ENCODE results near the gene CFAP97.
A peak's percentile ranks its signal among the peaks of the same experiment; 100 is the strongest.
"Not testable (repeated sequence)": the region's sequence is repeated elsewhere in the genome, so short reads cannot be mapped to it uniquely, and the experiment has no call there.

CFAP97 gene

GRCh38 chr4:185198189-185198588 lies 5.6 kb downstream of the CFAP97 start:
- not testable (repeated sequence) for H3K4me1 ChIP-seq (ENCODE audit: control insufficient read depth, insufficient read depth, low read length, unreplicated experiment); H3K27ac ChIP-seq (ENCODE audit: low read depth, low read length)
- H3K79me2 ChIP-seq (ENCODE audit: control insufficient read depth, insufficient read depth, low read length, unreplicated experiment): peaks cover 34% of the 10 kb centered on the region

GRCh38 chr4:185196437-185196836 lies 7.4 kb downstream of the CFAP97 start:
- Histone ChIP-seq H3K79me2 (ENCODE audit: control insufficient read depth, insufficient read depth, low read length, unreplicated experiment) (peaks cover 37% of the 10 kb centered on the region), H3K27me3 (ENCODE audit: insufficient read depth, low read length) (no peaks in the 10 kb centered on the region), H2AFZ (ENCODE audit: low read length, unreplicated experiment) (no peak overlapping the region), H3K27ac (ENCODE audit: low read depth, low read length) (no peak overlapping the region), H3K4me1 (ENCODE audit: control insufficient read depth, insufficient read depth, low read length, unreplicated experiment) (peaks cover 3% of the 10 kb centered on the region), H3K36me3 (ENCODE audit: insufficient read depth, low read length) (no peaks in the 10 kb centered on the region; the same call in 1 of the 2 replicates), H3K4me3 (ENCODE audit: low read depth, low read length) (no peak overlapping the region)

More at GRCh38 chr4:185198189-185198588, 5.6 kb downstream of the CFAP97 start:
- H2AFZ ChIP-seq (ENCODE audit: low read length, unreplicated experiment); H3K36me3 ChIP-seq (ENCODE audit: insufficient read depth, low read length); H3K4me3 ChIP-seq (ENCODE audit: low read depth, low read length); H3K27me3 ChIP-seq (ENCODE audit: insufficient read depth, low read length): not testable (repeated sequence)

GRCh38 chr4:185194924-185195888 lies 8.6 kb downstream of the CFAP97 start:
- H3K79me2 ChIP-seq (ENCODE audit: control insufficient read depth, insufficient read depth, low read length, unreplicated experiment): peaks cover 41% of the 10 kb centered on the region
- H3K27ac ChIP-seq (ENCODE audit: low read depth, low read length): no peak overlapping the region
- H2AFZ ChIP-seq (ENCODE audit: low read length, unreplicated experiment): no peak overlapping the region
- H3K27me3 ChIP-seq (ENCODE audit: insufficient read depth, low read length): no peaks in the 10 kb centered on the region
- peaks cover 7% of the 10 kb centered on the region; the same call in 1 of the 2 replicates for H3K36me3 ChIP-seq (ENCODE audit: insufficient read depth, low read length)
- H3K4me3 ChIP-seq (ENCODE audit: low read depth, low read length): no peak overlapping the region
- peaks cover 3% of the 10 kb centered on the region for H3K4me1 ChIP-seq (ENCODE audit: control insufficient read depth, insufficient read depth, low read length, unreplicated experiment)

- peaks cover 9% of the 10 kb centered on the region; the same call in 1 of the 2 replicates for H3K36me3 ChIP-seq (ENCODE audit: insufficient read depth, low read length)
- H3K4me1 ChIP-seq (ENCODE audit: control insufficient read depth, insufficient read depth, low read length, unreplicated experiment): no peaks in the 10 kb centered on the region
- H3K27ac ChIP-seq (ENCODE audit: low read depth, low read length): no peak overlapping the region
- no peaks in the 10 kb centered on the region for H3K27me3 ChIP-seq (ENCODE audit: insufficient read depth, low read length)
- H3K79me2 ChIP-seq (ENCODE audit: control insufficient read depth, insufficient read depth, low read length, unreplicated experiment): peaks cover 36% of the 10 kb centered on the region
- no peak overlapping the region for H3K4me3 ChIP-seq (ENCODE audit: low read depth, low read length)
- no peak overlapping the region for H2AFZ ChIP-seq (ENCODE audit: low read length, unreplicated experiment)
These were observed 11.7 kb downstream of the CFAP97 start for GRCh38 chr4:185192059-185192458.

- H3K79me2 ChIP-seq (ENCODE audit: control insufficient read depth, insufficient read depth, low read length, unreplicated experiment): peaks cover 32% of the 10 kb centered on the region
- H3K36me3 ChIP-seq (ENCODE audit: insufficient read depth, low read length): peaks cover 9% of the 10 kb centered on the region; the same call in 1 of the 2 replicates
- no peaks in the 10 kb centered on the region for H3K4me1 ChIP-seq (ENCODE audit: control insufficient read depth, insufficient read depth, low read length, unreplicated experiment)
- H3K4me3 ChIP-seq (ENCODE audit: low read depth, low read length): no peak overlapping the region
- no peak overlapping the region for H2AFZ ChIP-seq (ENCODE audit: low read length, unreplicated experiment)
- H3K27ac ChIP-seq (ENCODE audit: low read depth, low read length): no peak overlapping the region
- no peaks in the 10 kb centered on the region for H3K27me3 ChIP-seq (ENCODE audit: insufficient read depth, low read length)
These were observed 13.4 kb downstream of the CFAP97 start for GRCh38 chr4:185190306-185190856.

- Histone ChIP-seq H3K4me3 (ENCODE audit: low read depth, low read length) (no peak overlapping the region), H3K4me1 (ENCODE audit: control insufficient read depth, insufficient read depth, low read length, unreplicated experiment) (no peaks in the 10 kb centered on the region), H3K36me3 (ENCODE audit: insufficient read depth, low read length) (peaks cover 9% of the 10 kb centered on the region; the same call in 1 of the 2 replicates), H3K27me3 (ENCODE audit: insufficient read depth, low read length) (no peaks in the 10 kb centered on the region), H2AFZ (ENCODE audit: low read length, unreplicated experiment) (no peak overlapping the region), H3K27ac (ENCODE audit: low read depth, low read length) (no peak overlapping the region), H3K79me2 (ENCODE audit: control insufficient read depth, insufficient read depth, low read length, unreplicated experiment) (peaks cover 26% of the 10 kb centered on the region)
These were observed 14.0 kb downstream of the CFAP97 start for GRCh38 chr4:185189606-185190305.

DNA sequence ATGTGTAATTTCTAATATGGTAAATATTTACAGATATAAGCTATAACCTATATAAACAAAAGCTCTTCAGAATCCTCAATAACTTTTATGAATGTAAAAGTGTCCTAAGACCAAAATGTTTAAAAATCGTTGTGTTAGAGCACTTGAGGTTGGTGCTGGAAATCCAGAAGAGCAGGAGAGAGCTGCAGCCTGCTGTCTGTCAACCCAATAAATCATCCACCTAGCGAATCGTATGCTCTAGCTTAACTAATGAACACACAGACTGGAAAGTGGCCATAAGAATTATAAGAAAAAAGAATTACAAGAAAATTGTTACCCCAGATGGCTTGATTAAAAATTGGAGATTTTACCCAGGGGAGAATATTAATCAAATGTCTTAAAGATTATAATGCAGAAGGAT lies 17.0 kb downstream of the CFAP97 start:
- Histone ChIP-seq H3K4me1 (ENCODE audit: control insufficient read depth, insufficient read depth, low read length, unreplicated experiment) (peaks cover 8% of the 10 kb centered on the region), H3K27me3 (ENCODE audit: insufficient read depth, low read length) (no peaks in the 10 kb centered on the region), H3K36me3 (ENCODE audit: insufficient read depth, low read length) (peaks cover 9% of the 10 kb centered on the region; the same call in 1 of the 2 replicates), H3K79me2 (ENCODE audit: control insufficient read depth, insufficient read depth, low read length, unreplicated experiment) (peaks cover 19% of the 10 kb centered on the region), H3K27ac (ENCODE audit: low read depth, low read length) (no peak overlapping the region), H3K4me3 (ENCODE audit: low read depth, low read length) (no peak overlapping the region), H2AFZ (ENCODE audit: low read length, unreplicated experiment) (no peak overlapping the region)

DNA sequence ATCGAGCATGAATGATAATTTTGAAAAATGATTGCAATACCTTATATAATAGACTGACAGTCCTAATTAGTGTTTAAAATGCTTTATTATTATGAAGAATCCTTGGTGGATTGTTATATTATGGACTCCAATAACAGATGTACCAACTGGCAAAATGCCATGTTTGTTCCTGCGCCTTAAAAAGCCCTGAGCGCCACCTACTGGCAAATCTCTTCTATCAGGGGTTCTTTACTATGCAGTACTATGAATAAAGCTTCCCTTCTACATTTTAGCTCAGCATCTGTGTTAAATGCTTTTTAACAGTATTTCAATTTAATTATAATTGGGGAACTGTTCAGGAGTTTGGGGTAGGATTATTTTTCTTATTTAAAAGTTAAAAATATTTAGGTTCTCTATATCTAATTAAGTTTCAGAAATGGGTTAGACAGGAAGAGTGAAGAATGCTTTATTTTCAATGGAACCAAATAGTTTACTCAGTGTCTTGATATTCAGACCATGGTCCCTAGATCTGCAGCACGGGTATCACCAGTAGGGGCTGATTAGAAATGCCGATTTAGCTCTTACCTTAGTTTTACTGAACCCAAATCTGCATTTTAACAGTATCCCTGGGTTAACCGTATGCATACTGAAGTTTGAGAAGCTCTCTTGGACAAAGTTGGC lies 20.0 kb downstream of the CFAP97 start:
- H3K4me1 ChIP-seq (ENCODE audit: control insufficient read depth, insufficient read depth, low read length, unreplicated experiment): peaks cover 15% of the 10 kb centered on the region

GRCh38 chr4:185182239-185182638 lies 21.6 kb downstream of the CFAP97 start:
- peak overlapping the region; percentile 46; the same call in 1 of the 2 replicates for H3K27ac ChIP-seq (ENCODE audit: low read depth, low read length)
- no peaks in the 10 kb centered on the region for H3K27me3 ChIP-seq (ENCODE audit: insufficient read depth, low read length)
- H2AFZ ChIP-seq (ENCODE audit: low read length, unreplicated experiment): no peak overlapping the region
- H3K4me3 ChIP-seq (ENCODE audit: low read depth, low read length): no peak overlapping the region
- no peaks in the 10 kb centered on the region for H3K36me3 ChIP-seq (ENCODE audit: insufficient read depth, low read length)
- peaks cover 15% of the 10 kb centered on the region for H3K4me1 ChIP-seq (ENCODE audit: control insufficient read depth, insufficient read depth, low read length, unreplicated experiment)
- H3K79me2 ChIP-seq (ENCODE audit: control insufficient read depth, insufficient read depth, low read length, unreplicated experiment): peaks cover 29% of the 10 kb centered on the region

More for the DNA sequence above, 20.0 kb downstream of the CFAP97 start:
- H3K27me3 ChIP-seq (ENCODE audit: insufficient read depth, low read length): no peaks in the 10 kb centered on the region
- no peaks in the 10 kb centered on the region for H3K36me3 ChIP-seq (ENCODE audit: insufficient read depth, low read length)
- no peak overlapping the region for H3K27ac ChIP-seq (ENCODE audit: low read depth, low read length)
- no peak overlapping the region for H3K4me3 ChIP-seq (ENCODE audit: low read depth, low read length)
- no peak overlapping the region for H2AFZ ChIP-seq (ENCODE audit: low read length, unreplicated experiment)
- H3K79me2 ChIP-seq (ENCODE audit: control insufficient read depth, insufficient read depth, low read length, unreplicated experiment): peaks cover 29% of the 10 kb centered on the region

- Histone ChIP-seq H3K79me2 (ENCODE audit: control insufficient read depth, insufficient read depth, low read length, unreplicated experiment) (peaks cover 26% of the 10 kb centered on the region), H3K4me1 (ENCODE audit: control insufficient read depth, insufficient read depth, low read length, unreplicated experiment) (peaks cover 15% of the 10 kb centered on the region), H3K27ac (ENCODE audit: low read depth, low read length) (no peak overlapping the region), H3K4me3 (ENCODE audit: low read depth, low read length) (no peak overlapping the region), H3K36me3 (ENCODE audit: insufficient read depth, low read length) (peaks cover 6% of the 10 kb centered on the region; the same call in 1 of the 2 replicates), H2AFZ (ENCODE audit: low read length, unreplicated experiment) (no peak overlapping the region), H3K27me3 (ENCODE audit: insufficient read depth, low read length) (no peaks in the 10 kb centered on the region)
These were observed 24.3 kb downstream of the CFAP97 start for GRCh38 chr4:185179488-185179887.
